B cell (primary cell): Measurements from ENCODE around the gene CCNK.

Source experiments
- CTCF ChIP-seq: fragments of 200-600 bp; IDR thresholded peaks from one replicate; pipeline ENCODE4 v1.8.0; 2022; ENCODE audit warnings: antibody characterized with exemption, mild to moderate bottlenecking
- EZH2 ChIP-seq: IDR thresholded peaks from 2 replicates; pipeline ENCODE4 v1.6.1; 2012; ENCODE audit warnings: borderline replicate concordance, low read depth, mild to moderate bottlenecking, moderate library complexity, low read length; ENCODE audit not compliant: insufficient read depth, poor library complexity, severe bottlenecking

- no peak for TF ChIP-seq CTCF
- TF ChIP-seq EZH2 = no peak
Observed at GRCh38 chr14:99560403-99560802, 79.2 kb downstream of the CCNK start.
